ENCODE data around the gene B4GAT1. TPM values are rescaled to one million over a fixed set of nuclear protein-coding genes. Genes with fewer than 3 reads are reported as not detected.
"Not testable (repeated sequence)": the region's sequence is repeated elsewhere in the genome, so short reads cannot be mapped to it uniquely, and the experiment has no call there.

The B4GAT1 gene
- polyA plus RNA-seq, 6 donors from 2014 or later = 2.9 to 7.7 (median 5.2) TPM

DNA sequence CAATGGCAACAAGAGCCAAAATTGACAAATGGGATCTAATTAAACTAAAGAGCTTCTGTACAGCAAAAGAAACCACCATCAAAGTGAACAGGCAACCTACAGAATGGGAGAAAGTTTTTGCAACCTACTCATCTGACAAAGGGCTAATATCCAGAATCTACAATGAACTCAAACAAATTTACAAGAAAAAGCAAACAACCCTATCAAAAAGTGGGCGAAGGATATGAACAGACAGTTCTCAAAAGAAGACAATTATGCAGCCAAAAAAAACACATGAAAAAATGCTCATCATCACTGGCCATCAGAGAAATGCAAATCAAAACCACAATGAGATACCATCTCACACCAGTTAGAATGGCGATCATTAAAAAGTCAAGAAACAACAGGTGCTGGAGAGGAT lies 27.1 kb downstream of the B4GAT1 start:
- H3K27me3 Mint-ChIP-seq; H3K4me3 Mint-ChIP-seq; H3K27ac Mint-ChIP-seq; H3K9me3 Mint-ChIP-seq; ATAC-seq (ENCODE audit: low read depth in 2 of 2); H3K36me3 Mint-ChIP-seq; DNase-seq: not testable (repeated sequence)
- H3K4me1 Mint-ChIP-seq = peaks cover 35 to 41% (median 36%) of the 10 kb centered on the region in 3 donors

DNA sequence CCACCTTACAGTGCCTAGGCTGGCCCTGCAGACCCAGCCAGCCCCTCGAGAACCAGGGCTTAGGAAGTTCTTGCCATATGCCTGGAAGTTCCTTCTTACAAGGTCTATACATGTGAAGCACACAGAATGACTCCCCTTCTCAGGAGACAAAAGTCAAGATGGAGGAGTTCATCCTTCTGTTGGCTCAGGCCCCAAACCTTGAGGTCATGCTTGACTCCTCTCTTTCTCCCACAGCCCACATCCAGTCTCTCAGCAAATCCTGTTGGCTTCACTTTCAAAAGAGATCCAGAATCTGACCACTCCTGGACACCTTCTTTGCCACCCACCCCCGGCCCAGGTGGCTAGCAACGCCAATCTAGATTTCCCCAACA lies 28.8 kb downstream of the B4GAT1 start:
- peak overlapping the region in 7 of 8 donors; percentile 46 to 92 (median 86) for H3K4me3 Mint-ChIP-seq
- peaks cover 0 to 5% (median 0%) of the 10 kb centered on the region in 3 donors for H3K27me3 Mint-ChIP-seq
- peaks cover 45 to 49% (median 47%) of the 10 kb centered on the region in 3 donors for H3K4me1 Mint-ChIP-seq
- peak overlapping the region; percentile 93 to 98 (median 98) for H3K27ac Mint-ChIP-seq
- ATAC-seq (ENCODE audit: low read depth in 2 of 2) = no peak
- H3K9me3 Mint-ChIP-seq = peaks cover 0 to 5% (median 0%) of the 10 kb centered on the region in 7 donors
- no peaks in the 10 kb centered on the region for H3K36me3 Mint-ChIP-seq
- no peak for DNase-seq

DNA sequence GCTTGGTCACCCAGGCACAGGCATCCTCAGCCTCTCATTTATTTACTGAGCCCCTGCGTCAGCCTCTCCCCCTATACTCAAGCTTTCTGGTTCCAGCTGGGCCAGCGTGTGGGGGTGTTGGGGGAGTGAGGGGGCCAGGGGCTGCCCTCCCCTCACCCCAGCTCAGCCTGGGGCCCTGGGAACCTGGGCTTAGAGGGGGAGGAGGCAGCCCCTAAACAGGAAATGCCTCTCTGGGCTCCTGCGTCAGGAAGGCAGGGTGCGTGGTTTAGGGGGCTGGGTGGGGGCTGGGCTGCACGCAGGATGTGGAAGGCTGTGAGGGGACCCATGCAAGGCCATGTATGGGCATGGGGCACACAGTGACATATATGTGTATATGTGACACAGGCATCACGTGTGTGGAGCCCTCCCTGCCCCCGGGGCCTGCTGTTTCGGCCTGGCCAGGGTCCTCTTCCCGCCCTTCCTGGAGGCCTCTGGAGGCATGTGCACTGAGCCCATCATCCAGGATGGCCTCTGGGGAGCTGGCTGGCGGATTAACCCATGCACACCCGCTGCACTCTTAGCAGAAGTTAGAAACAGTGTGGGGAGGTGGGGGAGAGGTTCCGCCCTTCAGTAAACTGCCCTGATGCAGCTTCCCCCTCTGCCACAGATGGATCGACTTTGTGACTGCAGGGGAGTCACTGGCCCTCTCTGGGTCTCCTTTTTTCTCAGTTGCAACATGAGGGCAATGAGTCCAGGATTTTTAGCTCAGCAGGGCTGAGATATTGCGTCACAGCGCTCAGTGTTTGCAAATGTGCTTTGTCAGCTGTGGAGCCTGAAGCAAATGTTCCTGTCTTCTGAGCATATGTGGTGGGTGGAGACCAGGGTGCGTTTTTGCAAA lies 29.5 kb downstream of the B4GAT1 start:
- peak overlapping the region; percentile 62 to 92 (median 86) for H3K4me3 Mint-ChIP-seq
- H3K4me1 Mint-ChIP-seq = peaks cover 39 to 53% (median 48%) of the 10 kb centered on the region in 3 donors
- peak overlapping the region; percentile 93 to 98 (median 98) for H3K27ac Mint-ChIP-seq
- DNase-seq (peak; percentile 77), ATAC-seq (ENCODE audit: low read depth in 2 of 2) (peak; percentile 85 to 87)
- peaks cover 0 to 5% (median 0%) of the 10 kb centered on the region in 3 donors for H3K27me3 Mint-ChIP-seq
- H3K9me3 Mint-ChIP-seq = peaks cover 0 to 5% (median 0%) of the 10 kb centered on the region in 7 donors
- H3K36me3 Mint-ChIP-seq = no peaks in the 10 kb centered on the region

DNA sequence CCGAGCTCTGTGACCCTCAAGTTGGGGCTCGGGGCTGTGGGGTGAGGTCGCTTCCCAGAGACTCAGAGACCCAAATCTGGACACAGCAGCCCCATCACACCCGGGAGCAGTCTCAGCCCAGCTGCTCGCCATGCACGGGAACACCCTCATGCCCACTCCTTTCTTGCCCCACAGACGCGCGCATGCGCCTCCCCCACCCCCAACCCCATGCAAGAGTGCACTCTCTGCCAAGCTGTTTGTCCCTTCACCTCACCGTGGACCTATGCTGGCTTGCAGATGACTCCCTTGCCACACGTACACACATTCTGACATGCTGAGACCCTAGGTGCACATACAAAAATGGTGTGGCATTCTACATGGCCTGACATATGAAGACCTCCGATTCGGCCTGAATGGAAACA lies 30.1 kb downstream of the B4GAT1 start:
- Mint-ChIP-seq H3K4me3 (peak overlapping the region; percentile 62 to 92 (median 86)), H3K4me1 (peaks cover 35 to 54% (median 51%) of the 10 kb centered on the region in 3 donors), H3K27ac (peak overlapping the region; percentile 93 to 98 (median 98)), H3K9me3 (peaks cover 0 to 5% (median 0%) of the 10 kb centered on the region in 7 donors), H3K36me3 (no peaks in the 10 kb centered on the region), H3K27me3 (peaks cover 0 to 1% (median 0%) of the 10 kb centered on the region in 3 donors)
- DNase-seq (peak; percentile 59), ATAC-seq (ENCODE audit: low read depth in 2 of 2) (peak; percentile 25 to 29)

DNA sequence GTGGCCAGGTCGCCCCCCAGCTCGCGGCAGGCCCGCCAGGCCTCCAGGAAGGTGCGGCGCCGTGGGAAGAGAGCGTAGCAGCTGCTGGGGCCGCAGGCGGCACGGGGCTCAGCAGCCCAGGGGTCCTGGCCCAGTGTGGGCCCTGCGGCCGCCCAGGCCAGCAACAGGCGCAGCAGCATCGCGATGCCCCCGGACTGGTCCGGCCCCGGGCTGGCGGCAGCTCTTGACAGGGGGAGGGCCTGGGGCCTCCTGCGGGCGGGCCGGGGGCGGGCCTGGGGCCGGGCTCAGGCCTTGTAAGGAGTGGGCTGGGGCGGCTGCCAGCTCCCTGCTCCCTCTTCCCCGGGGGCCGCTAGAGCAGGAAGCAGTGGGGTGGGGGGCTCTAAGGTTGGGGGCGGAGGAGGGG lies 30.6 kb downstream of the B4GAT1 start, which contains the start of gene CD248:
Gene CD248, minus strand, starts transcription at position 196 of the 403 bp plus-strand sequence. Its CDS starts 17 bp downstream, at position 179.
- H3K27ac Mint-ChIP-seq = peak within 1 kb of the TSS; percentile 93 to 98 (median 98)
- no peak for DNase-seq
- peaks cover 0 to 5% (median 0%) of the 10 kb centered on the region in 7 donors for H3K9me3 Mint-ChIP-seq
- no peaks in the 10 kb centered on the region for H3K27me3 Mint-ChIP-seq
- peak within 1 kb of the TSS; percentile 76 to 92 (median 86) for H3K4me3 Mint-ChIP-seq
- ATAC-seq (ENCODE audit: low read depth in 2 of 2) = no peak
- H3K4me1 Mint-ChIP-seq = peaks cover 35 to 55% (median 54%) of the 10 kb centered on the region in 3 donors
- no peaks in the 10 kb centered on the region for H3K36me3 Mint-ChIP-seq

DNA sequence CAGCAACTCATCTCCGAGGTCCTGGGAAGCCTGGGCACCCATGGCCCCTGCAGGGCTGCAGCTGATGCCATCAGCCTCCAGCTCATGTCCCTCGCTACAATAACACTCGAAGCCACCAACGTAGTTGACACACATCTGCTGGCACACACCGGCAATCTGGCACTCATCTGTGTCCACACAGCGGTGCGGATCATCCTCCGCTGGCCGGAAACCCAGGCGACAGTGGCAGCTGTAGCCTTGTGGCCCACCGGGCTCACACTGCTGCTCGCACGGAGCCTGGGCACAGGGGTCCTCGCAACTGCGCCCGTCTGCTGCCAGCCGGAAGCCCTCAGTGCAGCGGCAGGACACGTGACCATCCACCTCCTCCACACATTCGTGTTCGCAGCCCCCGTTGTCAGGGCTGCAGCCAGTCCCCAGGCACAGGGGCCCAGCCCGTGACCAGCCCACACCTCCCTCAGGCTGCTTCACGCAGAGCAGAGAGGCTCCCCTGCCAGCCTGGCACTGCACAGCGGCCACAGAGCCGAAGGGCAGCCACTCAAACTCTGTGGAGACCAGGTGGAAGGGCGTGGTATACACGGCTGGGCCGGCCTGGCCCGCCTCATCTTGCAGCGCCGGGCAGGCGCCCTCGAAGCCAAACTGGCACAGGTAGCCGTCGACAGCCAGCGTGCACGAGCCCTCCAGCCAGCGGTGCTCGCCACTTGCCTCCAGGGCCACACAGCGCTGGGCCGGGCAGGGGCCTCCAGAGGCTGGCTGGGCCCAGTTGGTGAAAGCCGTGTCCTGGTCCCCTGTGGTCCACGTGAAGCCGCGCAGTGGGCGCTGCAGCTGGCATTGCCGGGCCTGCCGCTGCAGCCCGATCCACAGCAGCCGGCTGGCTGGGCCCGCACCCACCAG lies 31.3 kb downstream of the B4GAT1 start:
- DNase-seq = no peak
- peak overlapping the region in 4 of 8 donors; percentile 2 to 77 (median 60) for H3K4me3 Mint-ChIP-seq
- peaks cover 35 to 60% (median 54%) of the 10 kb centered on the region in 3 donors for H3K4me1 Mint-ChIP-seq
- no peaks in the 10 kb centered on the region for H3K36me3 Mint-ChIP-seq
- H3K27me3 Mint-ChIP-seq = no peaks in the 10 kb centered on the region
- peak overlapping the region in 5 of 6 donors; percentile 59 to 88 (median 84) for H3K27ac Mint-ChIP-seq
- no peak for ATAC-seq (ENCODE audit: low read depth in 2 of 2)
- peaks cover 0 to 5% (median 0%) of the 10 kb centered on the region in 7 donors for H3K9me3 Mint-ChIP-seq

DNA sequence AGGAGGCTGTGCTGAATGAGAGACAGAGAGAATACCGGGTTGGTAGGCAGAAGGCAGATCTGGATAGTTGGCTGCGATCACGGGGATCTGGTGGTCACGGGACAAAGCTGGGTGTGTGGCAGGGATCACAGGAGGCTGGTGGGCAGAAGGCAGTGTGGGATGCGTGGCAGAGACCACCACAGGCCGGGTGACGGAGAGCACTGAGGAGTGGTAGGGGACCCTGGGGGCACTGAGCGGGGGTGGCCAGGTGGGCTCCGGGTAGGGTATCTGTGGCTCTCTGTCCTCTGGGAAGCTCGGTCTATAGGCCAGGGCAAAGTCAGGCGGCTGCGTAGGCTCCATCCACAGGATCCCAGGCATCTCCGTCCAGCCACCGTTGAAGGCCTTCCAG lies 31.9 kb downstream of the B4GAT1 start:
- Mint-ChIP-seq H3K36me3 (no peaks in the 10 kb centered on the region), H3K27me3 (no peaks in the 10 kb centered on the region), H3K4me3 (peak overlapping the region in 5 of 8 donors; percentile 2 to 77 (median 57)), H3K9me3 (peaks cover 0 to 5% (median 0%) of the 10 kb centered on the region in 7 donors), H3K4me1 (peaks cover 35 to 60% (median 54%) of the 10 kb centered on the region in 3 donors), H3K27ac (peak overlapping the region in 5 of 6 donors; percentile 74 to 95 (median 84))
- no peak for ATAC-seq (ENCODE audit: low read depth in 2 of 2)
- no peak for DNase-seq

DNA sequence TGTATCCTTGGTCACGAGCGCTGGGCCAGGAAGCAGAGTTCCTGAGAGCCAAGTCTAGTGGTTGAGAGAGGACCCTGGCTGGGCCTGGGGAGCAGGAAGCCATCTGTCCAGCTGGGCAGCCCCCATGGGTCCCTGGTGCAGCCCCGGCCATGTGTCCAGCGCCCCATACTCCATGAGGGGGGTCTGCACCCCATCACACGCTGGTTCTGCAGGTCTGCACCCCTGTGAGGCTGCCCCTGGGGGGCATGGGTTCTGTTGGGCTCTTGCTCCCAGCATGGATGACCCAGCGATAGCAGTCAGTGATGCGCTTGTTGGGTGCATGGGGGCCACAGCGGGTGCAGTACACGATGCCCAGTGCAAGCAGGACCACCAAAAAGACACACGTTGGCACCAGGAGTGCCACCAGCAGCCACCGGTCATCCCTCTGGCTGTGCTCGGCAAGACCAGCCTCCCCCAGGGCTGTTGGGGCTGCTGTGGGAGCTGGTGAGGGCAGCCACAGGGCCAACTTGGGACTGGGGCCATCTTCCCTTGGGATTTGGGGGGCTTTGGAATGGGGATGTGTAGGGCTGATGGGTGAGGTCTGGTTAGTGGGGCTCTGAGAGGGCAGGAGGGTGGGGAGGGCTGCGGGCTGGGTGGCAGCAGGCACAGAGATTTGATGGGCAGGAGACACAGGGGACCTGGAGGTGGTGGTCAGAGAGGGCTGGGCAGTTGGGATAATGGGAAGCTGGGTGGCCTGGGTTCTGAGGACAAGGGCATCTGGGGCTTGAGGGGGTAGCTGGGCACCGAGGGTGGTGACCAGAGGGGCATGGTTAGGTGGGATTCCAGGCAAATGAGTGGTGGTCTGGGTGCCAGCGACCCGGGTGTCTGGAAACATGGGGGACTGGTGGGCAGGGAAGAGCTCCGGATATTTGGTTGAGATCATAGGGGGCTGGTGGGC lies 32.6 kb downstream of the B4GAT1 start:
- Mint-ChIP-seq H3K36me3 (no peaks in the 10 kb centered on the region), H3K4me3 (peak overlapping the region in 6 of 8 donors; percentile 41 to 81 (median 77)), H3K27me3 (no peaks in the 10 kb centered on the region), H3K9me3 (no peaks in the 10 kb centered on the region), H3K27ac (peak overlapping the region in 5 of 6 donors; percentile 58 to 95 (median 84)), H3K4me1 (peaks cover 35 to 60% (median 52%) of the 10 kb centered on the region in 3 donors)
- DNase-seq (no peak), ATAC-seq (ENCODE audit: low read depth in 2 of 2) (no peak)

DNA sequence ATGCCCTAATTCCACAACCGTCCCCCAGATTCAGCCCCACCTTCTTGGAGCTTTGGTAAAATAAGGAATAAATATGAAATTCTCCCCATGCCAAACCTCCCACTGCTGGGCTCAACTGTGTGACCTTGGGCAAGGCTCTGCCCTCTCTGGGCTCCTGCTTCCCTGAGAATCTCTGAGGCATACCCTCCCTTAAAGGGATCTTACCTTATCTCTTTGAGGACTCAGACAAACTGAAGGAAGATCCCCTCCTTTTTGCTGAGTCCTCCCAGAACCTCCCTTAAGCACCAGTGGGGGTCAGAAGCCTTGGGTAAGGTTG lies 33.3 kb downstream of the B4GAT1 start:
- Mint-ChIP-seq H3K9me3 (no peaks in the 10 kb centered on the region), H3K27ac (peak overlapping the region in 3 of 6 donors; percentile 58 to 84 (median 75)), H3K27me3 (no peaks in the 10 kb centered on the region), H3K36me3 (no peaks in the 10 kb centered on the region), H3K4me3 (peak overlapping the region; percentile 47 to 80 (median 58)), H3K4me1 (peaks cover 32 to 56% (median 45%) of the 10 kb centered on the region in 3 donors)
- DNase-seq (no peak), ATAC-seq (ENCODE audit: low read depth in 2 of 2) (no peak)

DNA sequence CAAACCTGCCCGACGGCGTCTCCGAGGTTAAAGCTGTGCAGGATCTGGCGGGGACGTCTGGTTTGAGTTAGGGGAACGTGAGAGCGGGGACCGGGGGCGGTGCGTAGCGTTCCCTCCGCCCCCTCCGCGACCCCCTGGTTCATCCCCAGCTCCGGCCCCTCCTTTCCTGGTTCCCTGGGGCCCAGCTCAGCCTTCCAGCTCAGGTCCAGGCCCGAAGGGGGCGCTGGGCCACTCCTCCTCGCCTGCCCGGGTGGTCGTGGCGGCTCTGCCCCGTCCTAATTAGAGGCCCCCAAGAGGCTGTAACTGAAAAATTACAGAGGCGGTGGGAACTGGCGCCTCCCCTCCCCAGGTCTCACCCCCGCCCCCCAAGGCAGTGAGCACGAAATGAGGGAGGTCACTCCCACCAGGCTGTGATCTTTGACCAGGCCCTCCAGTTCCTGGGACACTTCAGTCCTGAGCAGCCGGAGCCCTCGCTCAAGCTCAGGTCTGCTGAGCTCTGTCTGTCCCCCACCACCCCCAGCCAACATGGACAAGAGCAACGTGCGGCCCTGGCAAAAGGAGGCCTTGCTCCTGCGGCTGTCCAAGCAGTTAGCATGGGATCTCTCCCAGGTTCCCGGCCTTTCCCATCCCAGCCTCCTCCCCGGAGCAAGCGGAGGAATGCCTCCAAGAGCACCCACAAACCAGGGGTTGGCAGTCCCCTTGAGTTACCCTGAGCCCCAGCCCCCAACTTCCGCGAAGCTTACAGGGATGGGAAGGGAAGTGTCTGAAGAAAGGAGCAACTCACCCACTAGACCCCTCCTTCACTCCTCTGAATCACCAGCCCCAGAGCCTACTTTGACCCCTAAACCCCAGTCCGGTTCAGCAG lies 33.9 kb downstream of the B4GAT1 start:
- H3K9me3 Mint-ChIP-seq = no peaks in the 10 kb centered on the region
- H3K4me1 Mint-ChIP-seq = peaks cover 26 to 50% (median 39%) of the 10 kb centered on the region in 3 donors
- H3K36me3 Mint-ChIP-seq = no peaks in the 10 kb centered on the region
- ATAC-seq (ENCODE audit: low read depth in 2 of 2) = no peak
- H3K27me3 Mint-ChIP-seq = no peaks in the 10 kb centered on the region
- no peak for DNase-seq
- peak overlapping the region; percentile 80 to 99 (median 93) for H3K4me3 Mint-ChIP-seq
- H3K27ac Mint-ChIP-seq = peak overlapping the region in 4 of 6 donors; percentile 49 to 99 (median 83)

DNA sequence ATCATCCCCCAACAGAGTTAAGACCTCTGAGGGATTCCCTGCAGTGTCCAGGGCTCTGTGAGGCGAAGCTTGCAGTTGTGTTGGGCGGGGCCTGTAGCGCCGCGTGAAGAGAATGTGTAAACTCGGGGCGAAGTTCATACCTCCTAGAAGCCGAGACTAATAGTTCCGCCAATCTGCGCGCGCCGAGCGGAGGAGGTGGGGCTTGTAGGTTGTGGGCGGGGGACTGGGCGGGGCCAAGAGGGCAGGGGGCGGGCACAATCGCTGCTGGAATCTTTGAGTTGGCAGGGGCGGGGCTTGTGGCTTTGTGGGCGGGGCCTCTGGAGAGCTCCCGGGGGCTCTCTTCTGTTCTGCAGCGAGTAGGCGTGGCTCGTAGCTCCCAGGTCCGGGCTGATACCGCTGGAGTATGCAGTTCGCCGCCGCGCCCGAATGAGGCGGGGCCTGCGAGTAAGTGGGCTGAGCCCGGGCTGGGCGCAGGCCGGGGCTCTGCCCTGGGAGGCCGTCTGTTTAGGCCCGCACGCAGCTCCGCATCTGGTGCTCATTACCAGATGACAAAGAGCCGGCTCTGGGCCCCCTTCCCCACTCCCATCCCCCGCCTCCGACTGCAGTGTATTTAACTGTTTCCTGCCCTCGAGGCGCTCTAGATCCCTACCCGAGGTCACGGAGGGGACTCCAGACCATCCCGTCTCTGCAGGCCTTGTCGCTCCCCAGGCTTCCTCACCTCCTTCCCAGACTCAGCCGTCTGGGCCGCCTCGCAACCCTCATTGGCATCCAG lies 34.7 kb downstream of the B4GAT1 start:
- Mint-ChIP-seq H3K27ac (peak overlapping the region; percentile 84 to 99 (median 98)), H3K36me3 (no peaks in the 10 kb centered on the region)

More for the DNA sequence above, 34.7 kb downstream of the B4GAT1 start:
- Mint-ChIP-seq H3K4me3 (peak overlapping the region; percentile 80 to 99 (median 96)), H3K4me1 (peaks cover 20 to 42% (median 31%) of the 10 kb centered on the region in 3 donors), H3K27me3 (peaks cover under 1 to 2% (median 2%) of the 10 kb centered on the region in 3 donors), H3K9me3 (no peaks in the 10 kb centered on the region)
- DNase-seq = peak; percentile 96
- ATAC-seq (ENCODE audit: low read depth in 2 of 2) = peak; percentile 59 to 61
